ENCODE measurements around the gene LRMDA. TPM values are rescaled to one million over a fixed set of nuclear protein-coding genes. Genes with fewer than 3 reads are reported as not detected.

The LRMDA gene
- total and polyA plus RNA-seq, 2 donors (not counting 1 experiment from before 2014, with no cell fraction given): 0.12 TPM; not detected in 1

DNA sequence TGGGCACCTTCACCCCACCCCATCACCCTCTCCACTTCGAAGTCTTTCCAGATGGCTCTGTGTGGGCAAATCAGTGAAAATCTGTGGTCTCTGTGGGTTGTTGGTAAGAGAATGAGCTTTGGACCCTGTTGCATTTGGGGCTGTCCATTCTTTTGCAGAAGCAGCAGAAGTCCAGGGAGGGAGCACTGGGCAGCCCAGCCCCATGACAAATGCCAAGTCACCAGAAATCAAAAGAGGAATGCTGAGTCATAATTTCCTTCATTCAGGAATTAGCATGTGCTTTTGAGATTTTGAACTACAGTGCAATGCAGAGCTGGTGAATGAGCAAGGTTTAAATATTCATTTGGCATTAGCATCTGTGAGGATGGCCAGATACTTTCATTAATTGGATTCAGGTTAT lies 556.2 kb downstream of the LRMDA start:
- H3K9ac ChIP-seq (ENCODE audit: low read length): no peak overlapping the region
- TF ChIP-seq, protein P1, sequence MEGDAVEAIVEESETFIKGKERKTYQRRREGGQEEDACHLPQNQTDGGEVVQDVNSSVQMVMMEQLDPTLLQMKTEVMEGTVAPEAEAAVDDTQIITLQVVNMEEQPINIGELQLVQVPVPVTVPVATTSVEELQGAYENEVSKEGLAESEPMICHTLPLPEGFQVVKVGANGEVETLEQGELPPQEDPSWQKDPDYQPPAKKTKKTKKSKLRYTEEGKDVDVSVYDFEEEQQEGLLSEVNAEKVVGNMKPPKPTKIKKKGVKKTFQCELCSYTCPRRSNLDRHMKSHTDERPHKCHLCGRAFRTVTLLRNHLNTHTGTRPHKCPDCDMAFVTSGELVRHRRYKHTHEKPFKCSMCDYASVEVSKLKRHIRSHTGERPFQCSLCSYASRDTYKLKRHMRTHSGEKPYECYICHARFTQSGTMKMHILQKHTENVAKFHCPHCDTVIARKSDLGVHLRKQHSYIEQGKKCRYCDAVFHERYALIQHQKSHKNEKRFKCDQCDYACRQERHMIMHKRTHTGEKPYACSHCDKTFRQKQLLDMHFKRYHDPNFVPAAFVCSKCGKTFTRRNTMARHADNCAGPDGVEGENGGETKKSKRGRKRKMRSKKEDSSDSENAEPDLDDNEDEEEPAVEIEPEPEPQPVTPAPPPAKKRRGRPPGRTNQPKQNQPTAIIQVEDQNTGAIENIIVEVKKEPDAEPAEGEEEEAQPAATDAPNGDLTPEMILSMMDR (IDR thresholded peaks at IDR 0.05): no peak
- no peak for TF ChIP-seq EZH2 (IDR thresholded peaks at IDR 0.05; ENCODE audit: borderline replicate concordance, insufficient read depth, low read depth, low read length, poor library complexity, severe bottlenecking)
- peaks cover 0 to 3% (median 0%) of the 10 kb centered on the region in 3 donors for H3K9me3 ChIP-seq (ENCODE audit: control extremely low read depth in 1 of 3, control insufficient read depth in 2 of 3, insufficient read depth in 1 of 3, low read length in 2 of 3)
- no peak overlapping the region for H3K27ac ChIP-seq (ENCODE audit: low read length in 2 of 2)
- no peak overlapping the region for H2AFZ ChIP-seq (ENCODE audit: insufficient read depth, low read depth, low read length, poor library complexity, severe bottlenecking)
- DNase-seq (no peak), ATAC-seq (ENCODE audit: low read depth) (no peak)
- Mint-ChIP-seq H3K27me3 (no peaks in the 10 kb centered on the region), H3K4me1 (no peaks in the 10 kb centered on the region), H3K4me3 (no peak overlapping the region), H3K27ac (no peak overlapping the region), H3K9me3 (ENCODE audit: insufficient read depth) (no peaks in the 10 kb centered on the region)
- no peak overlapping the region for H3K4me2 ChIP-seq (replicated peaks; ENCODE audit: low read depth, low read length, poor library complexity, severe bottlenecking)
- intact Hi-C loops (cut with micrococcal nuclease): no loop called here
- H3K4me3 ChIP-seq (ENCODE audit: control extremely low read depth in 1 of 5, extremely low read depth in 1 of 5, insufficient read depth in 1 of 5, low read depth in 2 of 5, low read length in 4 of 5): no peak overlapping the region
- H4K20me1 ChIP-seq (ENCODE audit: control insufficient read depth, insufficient read depth, low read length, poor library complexity, severe bottlenecking): no peaks in the 10 kb centered on the region
- H3K4me1 ChIP-seq (ENCODE audit: control insufficient read depth in 2 of 2, insufficient read depth in 2 of 2, low read length in 2 of 2): no peaks in the 10 kb centered on the region
- no peaks in the 10 kb centered on the region for H3K36me3 ChIP-seq (replicated peaks in 1 of 2; ENCODE audit: control extremely low read depth in 1 of 2, control insufficient read depth in 1 of 2, extremely low read depth in 1 of 2, insufficient read depth in 2 of 2, low read length in 1 of 2)
- ChIA-PET POLR2A (no interaction called here), CTCF (no interaction called here)
- no peaks in the 10 kb centered on the region for H3K79me2 ChIP-seq (ENCODE audit: control insufficient read depth, insufficient read depth, low read length)
- no CpG with 5 or more reads among the region's 1 CpG for WGBS (ENCODE audit: insufficient coverage)
- no peaks in the 10 kb centered on the region for H3K27me3 ChIP-seq (replicated peaks in 1 of 4; ENCODE audit: control extremely low read depth in 1 of 4, control insufficient read depth in 3 of 4, insufficient read depth in 4 of 4, low read length in 3 of 4)

DNA sequence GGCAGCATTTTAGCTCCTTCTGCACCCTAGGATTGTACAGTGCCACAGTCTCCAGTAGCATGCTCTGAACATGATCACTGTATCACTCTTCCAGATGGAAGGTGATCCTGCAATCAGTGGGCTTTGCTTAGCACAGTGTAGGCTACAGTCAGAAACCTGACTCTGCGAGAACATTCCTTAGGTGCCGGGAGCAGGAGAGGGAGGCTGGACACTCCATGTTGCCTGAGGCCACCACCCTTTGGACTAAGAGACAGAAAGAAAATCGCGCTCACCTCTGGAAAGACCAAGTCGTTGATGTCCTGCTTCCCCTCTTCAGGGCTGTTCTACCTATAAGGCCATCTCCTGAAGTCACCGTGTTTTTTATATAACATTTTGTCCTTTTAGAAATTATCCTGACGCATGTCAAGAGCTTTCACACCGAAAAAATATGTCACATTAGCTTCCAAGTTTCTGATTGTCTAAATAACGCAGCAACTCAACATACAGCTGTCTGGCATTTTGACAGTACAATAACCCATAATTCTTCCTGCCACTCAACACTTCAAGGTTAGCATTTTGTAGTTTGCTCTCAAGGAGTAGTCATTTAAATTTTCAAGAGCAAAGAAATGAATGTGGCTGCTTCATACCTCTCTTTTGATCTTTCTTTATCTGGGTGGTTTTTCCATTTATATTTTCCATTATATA lies 563.1 kb downstream of the LRMDA start:
- Histone ChIP-seq H3K9me3 (ENCODE audit: control extremely low read depth in 1 of 3, control insufficient read depth in 2 of 3, insufficient read depth in 1 of 3, low read length in 2 of 3) (no peaks in the 10 kb centered on the region), H4K20me1 (ENCODE audit: control insufficient read depth, insufficient read depth, low read length, poor library complexity, severe bottlenecking) (no peaks in the 10 kb centered on the region), H3K4me3 (ENCODE audit: control extremely low read depth in 1 of 5, extremely low read depth in 1 of 5, insufficient read depth in 1 of 5, low read depth in 2 of 5, low read length in 4 of 5) (no peak overlapping the region), H3K9ac (ENCODE audit: low read length) (no peak overlapping the region), H3K27ac (ENCODE audit: low read length in 2 of 2) (no peak overlapping the region), H3K27me3 (replicated peaks in 1 of 4; ENCODE audit: control extremely low read depth in 1 of 4, control insufficient read depth in 3 of 4, insufficient read depth in 4 of 4, low read length in 3 of 4) (no peaks in the 10 kb centered on the region), H2AFZ (ENCODE audit: insufficient read depth, low read depth, low read length, poor library complexity, severe bottlenecking) (no peak overlapping the region), H3K4me1 (ENCODE audit: control insufficient read depth in 2 of 2, insufficient read depth in 2 of 2, low read length in 2 of 2) (no peaks in the 10 kb centered on the region), H3K4me2 (replicated peaks; ENCODE audit: low read depth, low read length, poor library complexity, severe bottlenecking) (no peak overlapping the region), H3K79me2 (ENCODE audit: control insufficient read depth, insufficient read depth, low read length) (no peaks in the 10 kb centered on the region), H3K36me3 (replicated peaks in 1 of 2; ENCODE audit: control extremely low read depth in 1 of 2, control insufficient read depth in 1 of 2, extremely low read depth in 1 of 2, insufficient read depth in 2 of 2, low read length in 1 of 2) (no peaks in the 10 kb centered on the region)
- Mint-ChIP-seq H3K27ac (no peak overlapping the region), H3K4me1 (no peaks in the 10 kb centered on the region), H3K9me3 (ENCODE audit: insufficient read depth) (no peaks in the 10 kb centered on the region), H3K27me3 (no peaks in the 10 kb centered on the region), H3K4me3 (no peak overlapping the region)
- ChIA-PET CTCF (no interaction called here), POLR2A (no interaction called here)
- intact Hi-C loops (cut with micrococcal nuclease): no loop called here
- TF ChIP-seq EZH2 (IDR thresholded peaks at IDR 0.05; ENCODE audit: borderline replicate concordance, insufficient read depth, low read depth, low read length, poor library complexity, severe bottlenecking): no peak
- TF ChIP-seq, protein P1 (IDR thresholded peaks at IDR 0.05): no peak
- WGBS (ENCODE audit: insufficient coverage): 94% methylated on average over 7 of the region's 9 CpGs
- DNase-seq: no peak
- no peak for ATAC-seq (ENCODE audit: low read depth)
